PC-3 (cell line): ENCODE data around the gene TNFSF11. TPM values are rescaled to one million over a fixed set of nuclear protein-coding genes. Genes with fewer than 3 reads are reported as not detected.
A peak's percentile ranks its signal among the peaks of the same experiment; 100 is the strongest.

Source experiments
- ATAC-seq: fragments of 200-7000 bp; cut with Tn5 transposase; 2 replicates; pipeline ENCODE4 v1.9.1; 2020; ENCODE audit warnings: mild to moderate bottlenecking, moderate library complexity
- BruUV-seq: library from RNA; stranded (reverse); fragments of 400-500 nt; replicated peaks from 2 replicates; lab custom pipeline; 2021; lab: Mats Ljungman, UMichigan
- CTCF ChIA-PET: fragments of 300-600 bp; sonication (Branson Sonifier 250); formaldehyde crosslinking; loops from one replicate; lab custom pipeline; 2022; ENCODE audit warnings: antibody characterized with exemption; lab: Charles Lee
- POLR2A ChIA-PET: fragments of 300-600 bp; sonication (Branson Sonifier 250); formaldehyde crosslinking; loops from one replicate; lab custom pipeline; 2022; ENCODE audit warnings: antibody characterized with exemption; ENCODE audit not compliant: unreplicated experiment; lab: Charles Lee
- DNase-seq: peaks from one replicate; pipeline ENCODE4 v3.0.0-alpha.2; 2015
- H2AFZ ChIP-seq: fragments of 300-600 bp; sonication (generic); 2 replicates; pipeline ENCODE4 v1.6.0; 2016; ENCODE audit warnings: antibody characterized with exemption, low read length
- H3F3A ChIP-seq: fragments of 300-600 bp; sonication (generic); one replicate; pipeline ENCODE4 v1.6.0; 2017; ENCODE audit warnings: antibody characterized with exemption, low read length, control low read depth, mild to moderate bottlenecking; ENCODE audit not compliant: unreplicated experiment
- H3K27ac ChIP-seq: fragments of 300-600 bp; sonication (generic); 2 replicates; pipeline ENCODE4 v1.5.1; 2016; ENCODE audit warnings: mild to moderate bottlenecking, low read length
- H3K27me3 ChIP-seq: fragments of 300-600 bp; sonication (generic); 2 replicates; pipeline ENCODE4 v1.6.1; 2016; ENCODE audit warnings: low read length, mixed read lengths
- H3K36me3 ChIP-seq: fragments of 300-600 bp; sonication (generic); 2 replicates; pipeline ENCODE4 v1.6.1; 2016; ENCODE audit warnings: low read depth, mixed run types, low read length, mixed read lengths
- H3K4me1 ChIP-seq: fragments of 300-600 bp; sonication (generic); 2 replicates; pipeline ENCODE4 v1.5.1; 2016; ENCODE audit warnings: low read length; ENCODE audit not compliant: insufficient read depth
- H3K4me2 ChIP-seq: fragments of 300-600 bp; sonication (generic); 2 replicates; pipeline ENCODE4 v1.6.0; 2016; ENCODE audit warnings: low read length
- H3K4me3 ChIP-seq: fragments of 300-600 bp; sonication (generic); 2 replicates; pipeline ENCODE4 v1.5.1; 2016; ENCODE audit warnings: mild to moderate bottlenecking, low read length, mixed read lengths
- H3K79me2 ChIP-seq: fragments of 300-600 bp; sonication (generic); 2 replicates; pipeline ENCODE4 v1.6.1; 2017; ENCODE audit warnings: low read length, mixed read lengths
- H3K9ac ChIP-seq: fragments of 300-600 bp; sonication (generic); 2 replicates; pipeline ENCODE4 v1.6.0; 2016; ENCODE audit warnings: mild to moderate bottlenecking, low read length
- H3K9me2 ChIP-seq: fragments of 300-600 bp; sonication (generic); replicated peaks from 2 replicates; pipeline ENCODE4 v1.6.1; 2016; ENCODE audit warnings: mixed run types, low read length, mixed read lengths
- H3K9me3 ChIP-seq: fragments of 300-600 bp; sonication (generic); 2 replicates; pipeline ENCODE4 v1.6.1; 2016; ENCODE audit warnings: low read length, mixed read lengths
- H4K20me1 ChIP-seq: fragments of 300-600 bp; sonication (generic); 2 replicates; pipeline ENCODE4 v1.6.1; 2016; ENCODE audit warnings: low read length, mixed read lengths
- CTCF ChIP-seq: fragments of 300-600 bp; sonication (generic); conservative IDR thresholded peaks from 2 replicates; pipeline ENCODE4 v1.5.1; 2017; ENCODE audit warnings: antibody characterized with exemption, low read depth, mild to moderate bottlenecking, low read length
- EZH2 ChIP-seq: fragments of 300-600 bp; sonication (generic); IDR thresholded peaks from one replicate; pipeline ENCODE4 v1.6.1; 2017; ENCODE audit warnings: antibody characterized with exemption, mild to moderate bottlenecking, low read length; ENCODE audit not compliant: unreplicated experiment
- EZH2phosphoT487 ChIP-seq: fragments of 300-600 bp; sonication (generic); IDR thresholded peaks from 2 replicates; pipeline ENCODE4 v1.6.1; 2018; ENCODE audit warnings: mild to moderate bottlenecking, antibody characterized with exemption, low read length, borderline replicate concordance
- intact Hi-C: fragments of 100-400 bp; cut with micrococcal nuclease; formaldehyde crosslinking; loops from 2 replicates; pipeline ENCODE4 v1.9.0; 2023
- total RNA-seq: library from RNA; depleted of rRNA; stranded (reverse); fragments of >200 nt; gene quantifications from 2 replicates; pipeline ENCODE4 v1.2.3, GENCODE V29; 2014

The TNFSF11 gene
- total RNA-seq, 1 experiment from 2014 or later: not detected

GRCh38 chr13:42561752-42562467, 12.0 kb upstream of the TNFSF11 start:
- no peak overlapping the region; the same call in 1 of the 2 replicates for H3K27ac ChIP-seq
- intact Hi-C loops: no loop called here
- peak; percentile 24; the same call in 1 of the 2 replicates for ATAC-seq
- no peaks in the 10 kb centered on the region for H3K79me2 ChIP-seq
- TF ChIP-seq CTCF (no peak), EZH2 (no peak), EZH2phosphoT487 (no peak)
- no peaks in the 10 kb centered on the region for H3K27me3 ChIP-seq
- no peaks in the 10 kb centered on the region for H3K9me2 ChIP-seq
- H3K9ac ChIP-seq: no peak overlapping the region
- H3F3A ChIP-seq: no peaks in the 10 kb centered on the region
- no peak overlapping the region for H3K4me2 ChIP-seq
- no peaks in the 10 kb centered on the region for H3K4me1 ChIP-seq
- no peaks in the 10 kb centered on the region for H4K20me1 ChIP-seq
- H3K9me3 ChIP-seq: no peaks in the 10 kb centered on the region
- POLR2A ChIA-PET: no interaction called here
- H2AFZ ChIP-seq: no peak overlapping the region
- H3K36me3 ChIP-seq: no peaks in the 10 kb centered on the region
- CTCF ChIA-PET: no interaction called here
- H3K4me3 ChIP-seq: no peak overlapping the region
- DNase-seq: peak; percentile 42
- BruUV-seq: no TSS peak

DNA sequence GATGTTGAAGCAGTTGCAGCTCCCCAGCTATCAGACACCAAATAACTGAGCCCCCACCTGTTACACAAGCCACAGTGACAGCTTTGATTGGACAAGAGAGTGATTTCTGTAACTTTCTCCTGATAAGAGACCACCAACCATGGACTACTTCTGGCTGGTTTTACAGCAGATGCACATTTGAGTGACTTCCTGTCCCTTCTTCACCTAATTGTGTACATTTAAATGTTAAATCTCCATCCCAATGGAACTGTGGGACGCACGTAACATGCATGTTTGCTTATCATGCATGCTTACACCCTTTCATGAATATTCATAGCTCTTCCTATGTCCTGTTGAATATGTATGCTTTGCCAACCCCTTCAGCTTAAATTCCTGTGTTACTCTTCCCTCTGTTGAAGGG, 6.0 kb upstream of the TNFSF11 start:
- Histone ChIP-seq H3K9me3 (0 out of 2 replicates have a peak, but pooled peaks cover 3% of the 10 kb centered on the region), H3F3A (no peaks in the 10 kb centered on the region), H3K27ac (no peak overlapping the region), H3K27me3 (no peaks in the 10 kb centered on the region), H3K79me2 (no peaks in the 10 kb centered on the region), H3K36me3 (no peaks in the 10 kb centered on the region), H4K20me1 (no peaks in the 10 kb centered on the region), H2AFZ (no peak overlapping the region), H3K9me2 (no peaks in the 10 kb centered on the region), H3K4me3 (no peak overlapping the region), H3K9ac (no peak overlapping the region), H3K4me2 (no peak overlapping the region), H3K4me1 (no peaks in the 10 kb centered on the region)
- intact Hi-C loops: no loop called here
- ATAC-seq (no peak), DNase-seq (no peak)
- POLR2A ChIA-PET: no interaction called here
- no TSS peak for BruUV-seq
- CTCF ChIA-PET: no interaction called here
- TF ChIP-seq CTCF: no peak
- TF ChIP-seq EZH2phosphoT487: no peak
- no peak for TF ChIP-seq EZH2
